Right atrium auricular region (tissue), 2 donors: Measurements from ENCODE around the gene PFKFB3. TPM values are rescaled to one million over a fixed set of nuclear protein-coding genes. Genes with fewer than 3 reads are reported as not detected.

Experiments
- DNase-seq: peaks from one replicate; pipeline ENCODE4 v3.0.0-alpha.2; 2019; ENCODE audit warnings: low spot score
- H3K27ac ChIP-seq, 2 donors: fragments of 200-600 bp; sonication (generic); 1 replicate in 1 of 2; 2 replicates in 1 of 2; pipeline ENCODE4 v1.5.1; 2016 to 2019
- H3K27me3 ChIP-seq, 2 donors: fragments of 200-600 bp; sonication (generic); one replicate each; pipeline versions ENCODE4 v1.5.1 to v1.6.0; 2017 to 2019
- H3K36me3 ChIP-seq: fragments of 200-600 bp; sonication (generic); one replicate; pipeline ENCODE4 v1.5.1; 2016
- H3K4me1 ChIP-seq, 2 donors: fragments of 200-600 bp; sonication (generic); one replicate each; pipeline versions ENCODE4 v1.5.1 to v1.6.0; 2017 to 2019
- H3K4me3 ChIP-seq, 2 donors: fragments of 200-600 bp; sonication (generic); 1 replicate in 1 of 2; 2 replicates in 1 of 2; pipeline ENCODE4 v1.5.1; 2017 to 2019; ENCODE audit warnings: mild to moderate bottlenecking in 1 of 2, moderate library complexity in 1 of 2
- H3K9me3 ChIP-seq, 2 donors: fragments of 200-600 bp; sonication (generic); one replicate each; pipeline ENCODE4 v1.5.1; 2019
- total RNA-seq, 2 donors: library from RNA; depleted of rRNA; stranded (reverse); fragments of >200 nt; gene quantifications; one replicate each; pipeline ENCODE4 v1.1.0, GENCODE V29; 2016
- TF ChIP-seq, protein P1 (sequence below), 2 donors: fragments of 200-600 bp; sonication (generic); IDR thresholded peaks; one replicate each; pipeline ENCODE4 v1.5.1; 2019; ENCODE audit warnings: antibody characterized with exemption in 2 of 2

Gene PFKFB3
- total RNA-seq, 2 donors from 2014 or later: 9.4 to 16.5 TPM

DNA sequence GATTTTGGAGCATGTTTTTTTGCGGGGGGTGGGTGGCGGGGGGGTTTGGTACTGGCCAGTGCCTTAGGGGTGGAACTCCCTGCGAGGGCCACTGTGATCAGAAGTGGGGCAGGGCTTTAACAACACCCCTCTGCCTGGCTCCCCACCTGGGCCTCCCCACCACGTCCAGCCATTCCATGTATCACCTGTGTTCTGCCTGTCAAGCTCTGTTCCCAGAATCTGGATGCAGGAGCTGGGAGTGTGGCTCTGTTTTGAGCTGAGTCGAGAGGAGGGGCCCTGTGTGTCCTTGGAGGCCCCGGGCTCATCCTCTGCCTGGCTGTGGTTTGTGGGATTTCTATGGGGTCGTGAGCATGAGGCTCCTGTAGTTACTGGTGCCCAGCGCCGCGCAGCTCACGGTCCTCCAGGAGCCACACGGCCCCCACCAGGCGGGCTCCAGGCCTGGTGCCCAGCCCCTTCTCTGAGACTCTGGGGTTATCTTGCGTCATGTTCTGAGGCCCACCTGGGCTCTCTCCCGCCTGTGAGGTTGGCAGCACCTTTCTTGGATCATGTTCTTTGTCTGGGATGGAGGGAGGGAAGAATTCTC lies 29.6 kb downstream of the PFKFB3 start:
- H3K9me3 ChIP-seq: no peaks in the 10 kb centered on the region
- H3K27me3 ChIP-seq: no peaks in the 10 kb centered on the region
- DNase-seq: no peak
- H3K27ac ChIP-seq: no peak overlapping the region
- peaks cover 62% of the 10 kb centered on the region for H3K36me3 ChIP-seq
- H3K4me1 ChIP-seq: peaks cover 0 to 4% of the 10 kb centered on the region in 2 donors
- no peak overlapping the region for H3K4me3 ChIP-seq
- TF ChIP-seq, protein P1, sequence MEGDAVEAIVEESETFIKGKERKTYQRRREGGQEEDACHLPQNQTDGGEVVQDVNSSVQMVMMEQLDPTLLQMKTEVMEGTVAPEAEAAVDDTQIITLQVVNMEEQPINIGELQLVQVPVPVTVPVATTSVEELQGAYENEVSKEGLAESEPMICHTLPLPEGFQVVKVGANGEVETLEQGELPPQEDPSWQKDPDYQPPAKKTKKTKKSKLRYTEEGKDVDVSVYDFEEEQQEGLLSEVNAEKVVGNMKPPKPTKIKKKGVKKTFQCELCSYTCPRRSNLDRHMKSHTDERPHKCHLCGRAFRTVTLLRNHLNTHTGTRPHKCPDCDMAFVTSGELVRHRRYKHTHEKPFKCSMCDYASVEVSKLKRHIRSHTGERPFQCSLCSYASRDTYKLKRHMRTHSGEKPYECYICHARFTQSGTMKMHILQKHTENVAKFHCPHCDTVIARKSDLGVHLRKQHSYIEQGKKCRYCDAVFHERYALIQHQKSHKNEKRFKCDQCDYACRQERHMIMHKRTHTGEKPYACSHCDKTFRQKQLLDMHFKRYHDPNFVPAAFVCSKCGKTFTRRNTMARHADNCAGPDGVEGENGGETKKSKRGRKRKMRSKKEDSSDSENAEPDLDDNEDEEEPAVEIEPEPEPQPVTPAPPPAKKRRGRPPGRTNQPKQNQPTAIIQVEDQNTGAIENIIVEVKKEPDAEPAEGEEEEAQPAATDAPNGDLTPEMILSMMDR (IDR thresholded peaks at IDR 0.05): no peak

DNA sequence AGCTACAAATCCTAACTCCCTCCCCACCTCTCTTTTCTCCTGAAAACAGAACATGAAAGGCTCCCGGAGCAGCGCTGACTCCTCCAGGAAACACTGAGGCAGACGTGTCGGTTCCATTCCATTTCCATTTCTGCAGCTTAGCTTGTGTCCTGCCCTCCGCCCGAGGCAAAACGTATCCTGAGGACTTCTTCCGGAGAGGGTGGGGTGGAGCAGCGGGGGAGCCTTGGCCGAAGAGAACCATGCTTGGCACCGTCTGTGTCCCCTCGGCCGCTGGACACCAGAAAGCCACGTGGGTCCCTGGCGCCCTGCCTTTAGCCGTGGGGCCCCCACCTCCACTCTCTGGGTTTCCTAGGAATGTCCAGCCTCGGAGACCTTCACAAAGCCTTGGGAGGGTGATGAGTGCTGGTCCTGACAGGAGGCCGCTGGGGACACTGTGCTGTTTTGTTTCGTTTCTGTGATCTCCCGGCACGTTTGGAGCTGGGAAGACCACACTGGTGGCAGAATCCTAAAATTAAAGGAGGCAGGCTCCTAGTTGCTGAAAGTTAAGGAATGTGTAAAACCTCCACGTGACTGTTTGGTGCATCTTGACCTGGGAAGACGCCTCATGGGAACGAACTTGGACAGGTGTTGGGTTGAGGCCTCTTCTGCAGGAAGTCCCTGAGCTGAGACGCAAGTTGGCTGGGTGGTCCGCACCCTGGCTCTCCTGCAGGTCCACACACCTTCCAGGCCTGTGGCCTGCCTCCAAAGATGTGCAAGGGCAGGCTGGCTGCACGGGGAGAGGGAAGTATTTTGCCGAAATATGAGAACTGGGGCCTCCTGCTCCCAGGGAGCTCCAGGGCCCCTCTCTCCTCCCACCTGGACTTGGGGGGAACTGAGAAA lies 30.4 kb downstream of the PFKFB3 start:
- H3K36me3 ChIP-seq: peaks cover 54% of the 10 kb centered on the region

DNA sequence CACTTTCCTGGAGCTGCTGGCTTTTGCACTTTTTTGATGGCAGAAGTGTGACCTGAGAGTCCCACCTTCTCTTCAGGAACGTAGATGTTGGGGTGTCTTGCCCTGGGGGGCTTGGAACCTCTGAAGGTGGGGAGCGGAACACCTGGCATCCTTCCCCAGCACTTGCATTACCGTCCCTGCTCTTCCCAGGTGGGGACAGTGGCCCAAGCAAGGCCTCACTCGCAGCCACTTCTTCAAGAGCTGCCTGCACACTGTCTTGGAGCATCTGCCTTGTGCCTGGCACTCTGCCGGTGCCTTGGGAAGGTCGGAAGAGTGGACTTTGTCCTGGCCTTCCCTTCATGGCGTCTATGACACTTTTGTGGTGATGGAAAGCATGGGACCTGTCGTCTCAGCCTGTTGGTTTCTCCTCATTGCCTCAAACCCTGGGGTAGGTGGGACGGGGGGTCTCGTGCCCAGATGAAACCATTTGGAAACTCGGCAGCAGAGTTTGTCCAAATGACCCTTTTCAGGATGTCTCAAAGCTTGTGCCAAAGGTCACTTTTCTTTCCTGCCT lies 31.1 kb downstream of the PFKFB3 start:
- Histone ChIP-seq H3K9me3 (no peaks in the 10 kb centered on the region), H3K36me3 (peaks cover 47% of the 10 kb centered on the region), H3K27ac (no peak overlapping the region), H3K4me3 (no peak overlapping the region), H3K4me1 (no peaks in the 10 kb centered on the region), H3K27me3 (no peaks in the 10 kb centered on the region)
- TF ChIP-seq, protein P1 (IDR thresholded peaks at IDR 0.05): no peak
- DNase-seq: no peak

More for the DNA sequence above, 30.4 kb downstream of the PFKFB3 start:
- Histone ChIP-seq H3K9me3 (no peaks in the 10 kb centered on the region), H3K27me3 (no peaks in the 10 kb centered on the region), H3K27ac (no peak overlapping the region), H3K4me3 (no peak overlapping the region), H3K4me1 (no peaks in the 10 kb centered on the region)
- TF ChIP-seq, protein P1 (IDR thresholded peaks at IDR 0.05): no peak
- DNase-seq: no peak

DNA sequence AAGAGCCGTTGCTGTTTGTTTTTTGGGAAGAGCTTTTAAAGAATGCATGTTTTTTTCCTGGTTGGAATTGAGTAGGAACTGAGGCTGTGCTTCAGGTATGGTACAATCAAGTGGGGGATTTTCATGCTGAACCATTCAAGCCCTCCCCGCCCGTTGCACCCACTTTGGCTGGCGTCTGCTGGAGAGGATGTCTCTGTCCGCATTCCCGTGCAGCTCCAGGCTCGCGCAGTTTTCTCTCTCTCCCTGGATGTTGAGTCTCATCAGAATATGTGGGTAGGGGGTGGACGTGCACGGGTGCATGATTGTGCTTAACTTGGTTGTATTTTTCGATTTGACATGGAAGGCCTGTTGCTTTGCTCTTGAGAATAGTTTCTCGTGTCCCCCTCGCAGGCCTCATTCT lies 31.6 kb downstream of the PFKFB3 start:
- H3K4me3 ChIP-seq: no peak overlapping the region
- no peaks in the 10 kb centered on the region for H3K27me3 ChIP-seq
- peaks cover 42% of the 10 kb centered on the region for H3K36me3 ChIP-seq
- no peaks in the 10 kb centered on the region for H3K9me3 ChIP-seq
- no peak overlapping the region for H3K27ac ChIP-seq
- peaks cover 0 to 5% of the 10 kb centered on the region in 2 donors for H3K4me1 ChIP-seq
- TF ChIP-seq, protein P1 (IDR thresholded peaks at IDR 0.05): no peak
- no peak for DNase-seq

DNA sequence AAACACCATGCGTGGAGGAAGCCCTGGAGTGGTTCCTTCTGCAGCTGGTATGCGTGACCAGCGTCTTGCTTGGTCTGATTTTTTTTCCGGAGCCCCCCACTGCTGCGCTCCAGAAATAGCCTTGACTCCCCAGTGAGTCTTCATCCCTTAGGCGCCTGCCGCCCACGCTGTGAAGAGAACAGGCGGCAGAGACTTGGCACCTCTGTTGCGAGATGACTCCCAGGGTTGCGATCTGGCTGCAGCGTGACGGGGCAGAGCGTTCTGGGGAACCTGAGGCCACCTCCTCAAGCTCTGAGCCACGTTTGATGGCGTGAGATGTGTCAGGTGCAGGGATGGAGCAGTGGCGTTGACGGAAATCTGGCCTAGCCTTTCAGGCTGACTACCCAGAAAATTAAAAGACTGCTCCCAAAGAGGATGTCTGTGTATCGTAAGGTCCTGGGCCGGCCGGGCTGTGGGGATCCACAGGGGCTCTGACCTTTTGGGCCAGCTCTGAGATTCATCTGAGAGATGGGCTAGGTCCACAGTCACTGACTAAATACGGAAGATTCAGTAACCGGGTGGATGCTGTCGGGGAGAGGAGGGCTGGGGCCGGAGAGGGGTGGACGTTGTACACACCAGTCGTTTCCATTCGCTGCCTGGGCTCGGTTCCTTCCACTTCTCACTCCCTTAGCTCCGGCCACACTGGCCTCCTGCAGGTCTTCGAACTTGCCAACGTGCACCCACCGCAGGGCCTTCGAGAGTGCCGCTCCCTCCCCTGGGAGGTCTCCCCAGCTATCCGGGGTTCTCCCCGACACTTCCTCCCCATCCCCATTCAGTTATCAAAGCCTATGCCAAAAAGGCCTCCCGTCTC lies 33.8 kb downstream of the PFKFB3 start:
- no peak for DNase-seq
- H3K4me1 ChIP-seq: peaks cover 0 to 5% of the 10 kb centered on the region in 2 donors
- peaks cover 36% of the 10 kb centered on the region for H3K36me3 ChIP-seq
- TF ChIP-seq, protein P1 (IDR thresholded peaks at IDR 0.05): no peak
- H3K27me3 ChIP-seq: no peaks in the 10 kb centered on the region
- no peak overlapping the region for H3K27ac ChIP-seq
- H3K9me3 ChIP-seq: no peaks in the 10 kb centered on the region
- no peak overlapping the region for H3K4me3 ChIP-seq
